HG03159 (cell line): Measurements from ENCODE around the gene ARID3C.

ENCODE experiments used
- ATAC-seq: cut with Tn5 transposase; IDR thresholded peaks from one replicate; pipeline ENCODE4 v1.9.1; 2021; ENCODE audit warnings: mild to moderate bottlenecking, moderate library complexity; ENCODE audit not compliant: unreplicated experiment

Gene ARID3C

GRCh38 chr9:34628656-34629490, at the start of gene ARID3C:
Gene ARID3C (minus strand): TSS chr9:34629066. CDS start chr9:34628014, 1,052 bp downstream.
- no peak for ATAC-seq

GRCh38 chr9:34675869-34676268, 47.0 kb upstream of the ARID3C start:
- ATAC-seq = no peak

- ATAC-seq = no peak
These were observed 46.3 kb upstream of the ARID3C start for GRCh38 chr9:34675048-34675714.

- no peak for ATAC-seq
These were observed 45.6 kb upstream of the ARID3C start for GRCh38 chr9:34674440-34674839.

- no peak for ATAC-seq
These were observed 42.4 kb upstream of the ARID3C start for GRCh38 chr9:34671307-34671706.

GRCh38 chr9:34669809-34670562, 41.1 kb upstream of the ARID3C start:
- ATAC-seq = no peak

GRCh38 chr9:34665381-34666250, 36.8 kb upstream of the ARID3C start:
- ATAC-seq = peak; percentile 59

- ATAC-seq = peak; percentile 13
These were observed 36.2 kb upstream of the ARID3C start for GRCh38 chr9:34665067-34665380.

GRCh38 chr9:34664281-34665066, 35.6 kb upstream of the ARID3C start:
- ATAC-seq = peak; percentile 60

GRCh38 chr9:34663303-34663605, 34.4 kb upstream of the ARID3C start:
- no peak for ATAC-seq

GRCh38 chr9:34662526-34663302, 33.8 kb upstream of the ARID3C start, which contains the start of gene CCL27:
Gene CCL27 (minus strand): TSS chr9:34662657. CDS start chr9:34662633, 24 bp downstream.
- no peak for ATAC-seq

- no peak for ATAC-seq
These were observed 30.9 kb upstream of the ARID3C start for GRCh38 chr9:34659592-34660253.

- ATAC-seq = no peak
These were observed 29.6 kb upstream of the ARID3C start for GRCh38 chr9:34658461-34658860.

GRCh38 chr9:34656992-34657391, 28.1 kb upstream of the ARID3C start:
- no peak for ATAC-seq

GRCh38 chr9:34655394-34655793, 26.5 kb upstream of the ARID3C start:
- ATAC-seq = no peak

GRCh38 chr9:34654323-34655051, 25.6 kb upstream of the ARID3C start:
- ATAC-seq = no peak

- no peak for ATAC-seq
These were observed 24.5 kb upstream of the ARID3C start for GRCh38 chr9:34653151-34654072.
